Purkinje cell (primary cell): ENCODE data around the gene ACOXL. TPM values are rescaled to one million over a fixed set of nuclear protein-coding genes. Genes with fewer than 3 reads are reported as not detected.

Source experiments
- polyA plus RNA-seq: library from polyadenylated mRNA; unstranded; fragments of >200 nt; fragmentation: Nextera tagmentation; gene quantifications from 2 replicates; pipeline ENCODE4 v1.2.1, GENCODE V29; 2014

The ACOXL gene
- not detected in 2 replicates for polyA plus RNA-seq

DNA sequence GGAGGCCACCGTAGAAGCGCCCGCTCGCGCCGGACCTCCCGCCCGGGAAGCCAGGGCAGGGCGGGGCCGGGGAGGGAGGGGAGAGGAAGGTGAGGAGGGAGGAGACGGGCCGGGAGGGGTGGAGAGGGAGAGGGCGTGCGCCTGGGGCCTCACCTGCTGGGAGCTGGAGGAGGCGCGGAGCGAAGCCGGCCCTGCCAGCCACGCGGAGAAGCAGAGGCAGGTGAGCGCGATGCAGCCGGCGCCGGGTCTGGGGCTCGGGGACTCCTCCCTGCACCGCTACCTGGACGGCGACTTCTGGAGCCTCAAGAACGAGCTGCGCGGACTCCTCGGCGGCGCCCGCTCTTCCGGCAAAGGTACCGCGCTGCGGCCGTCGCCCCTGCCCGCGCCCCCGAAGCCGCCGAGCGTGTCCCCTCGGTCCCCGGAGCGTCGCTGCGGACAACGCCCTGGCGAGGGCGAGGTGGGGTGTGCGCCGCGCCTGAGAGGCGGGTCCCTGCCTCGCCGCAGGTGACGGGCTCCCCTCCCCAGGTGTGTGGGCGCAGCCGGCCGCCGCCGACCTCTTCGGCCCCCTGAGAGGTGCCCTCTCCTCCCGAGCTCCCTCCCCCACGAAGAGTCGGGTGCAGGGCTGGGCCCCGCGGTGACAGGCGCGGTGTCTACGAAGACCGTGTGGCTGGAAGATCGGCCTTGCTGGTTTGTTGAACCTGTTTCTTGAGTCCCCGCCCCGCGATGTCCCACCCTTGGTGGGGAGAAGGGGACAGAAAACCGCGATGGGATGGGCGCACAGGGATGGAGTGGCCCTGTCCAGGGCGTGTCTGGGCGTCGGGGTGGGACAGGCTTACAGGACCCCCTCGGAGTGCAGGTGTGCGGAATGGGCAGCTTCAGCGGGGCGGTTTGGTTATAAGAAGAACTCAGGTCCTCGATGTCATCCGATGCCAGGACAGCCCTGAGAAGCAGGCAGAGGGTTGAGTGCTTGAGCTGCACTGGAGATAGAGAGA is at the start of gene ACOXL:
Gene ACOXL (plus strand): TSS at position 152 of the 992 bp plus-strand sequence. CDS start 35,817 bp downstream, outside the sequence.

DNA sequence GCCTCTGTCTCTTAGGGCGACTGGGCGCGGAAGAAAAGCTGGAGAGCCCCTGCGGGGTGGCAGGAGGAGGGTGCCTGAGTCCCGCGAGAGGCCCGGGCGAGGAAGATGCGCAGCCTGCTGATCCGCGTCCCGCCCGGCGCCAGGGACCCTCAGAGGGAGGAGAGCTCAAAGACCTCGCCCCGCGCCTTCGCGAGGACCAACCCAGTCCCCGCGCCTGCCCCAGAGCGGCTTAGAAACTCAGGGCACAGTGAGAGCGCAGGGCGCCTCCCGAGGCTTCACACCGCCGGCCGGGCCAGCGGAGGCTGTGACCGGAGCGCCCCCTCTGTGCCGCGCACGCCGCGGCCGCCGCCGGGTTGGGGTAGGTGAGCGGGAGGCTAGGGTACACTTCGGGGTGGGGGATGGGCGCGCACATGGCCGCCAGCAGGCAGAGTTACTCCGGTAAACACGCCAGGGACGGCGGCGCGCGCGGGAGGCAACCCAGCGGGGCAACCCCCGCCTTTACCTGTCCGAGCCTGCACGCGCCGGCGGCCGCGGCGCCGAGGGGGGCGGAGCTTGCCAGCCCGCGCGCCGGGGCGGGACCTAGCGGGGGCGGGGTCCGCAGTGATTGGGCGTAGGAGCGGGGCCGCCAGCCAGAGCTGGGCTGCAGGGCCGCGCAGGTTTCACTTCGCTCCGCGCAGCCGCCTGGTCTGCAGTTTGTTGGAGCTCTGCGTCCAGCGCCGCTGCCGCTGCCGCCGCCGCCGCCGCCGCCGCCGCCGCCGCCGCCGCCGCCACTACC is 388.1 kb downstream of the ACOXL start, which contains the start of gene BCL2L11:
Gene BCL2L11 (plus strand): TSS at position 662 of the 775 bp plus-strand sequence. CDS start 2,832 bp downstream, outside the sequence.

Other genes with a start within 250 kb of the ACOXL start
- gene RGPD6, start 155.4 kb upstream of the ACOXL start, polyA plus RNA-seq = 12.3 and 17.8 TPM in 2 replicates
- 1.3 and 1.7 TPM in 2 replicates for gene BUB1, start 54.5 kb upstream of the ACOXL start, polyA plus RNA-seq